DND-41 (cell line): Measurements from ENCODE around the gene EXO1.

Experiments
- ATAC-seq: fragments of 200-7000 bp; cut with Tn5 transposase; 3 replicates; pipeline ENCODE4 v1.9.1; 2021; ENCODE audit warnings: low read depth; ENCODE audit not compliant: insufficient read depth
- DNase-seq: peaks from one replicate; pipeline ENCODE4 v3.0.0-alpha.2; 2020
- H2AFZ ChIP-seq: 2 replicates; pipeline ENCODE4 v1.6.0; 2012; ENCODE audit warnings: low read depth, low read length
- H3K27ac ChIP-seq: 2 replicates; pipeline ENCODE4 v1.5.1; 2012; ENCODE audit warnings: low read length, inconsistent platforms
- H3K27me3 ChIP-seq: fragments of 200-600 bp; sonication (generic); 2 replicates; pipeline ENCODE4 v1.6.0; 2012; ENCODE audit warnings: low read length, mild to moderate bottlenecking, inconsistent platforms; ENCODE audit not compliant: insufficient read depth, poor library complexity
- H3K36me3 ChIP-seq: 2 replicates; pipeline ENCODE4 v1.5.1; 2012; ENCODE audit warnings: low read length, inconsistent platforms; ENCODE audit not compliant: insufficient read depth
- H3K4me1 ChIP-seq: 2 replicates; pipeline ENCODE4 v1.5.1; 2012; ENCODE audit warnings: mild to moderate bottlenecking, low read length; ENCODE audit not compliant: insufficient read depth
- H3K4me2 ChIP-seq: 2 replicates; pipeline ENCODE4 v1.6.0; 2012; ENCODE audit warnings: mild to moderate bottlenecking, moderate library complexity, low read length, inconsistent platforms; ENCODE audit not compliant: insufficient read depth
- H3K4me3 ChIP-seq, 2 experiments: fragments of 200-600 bp in 1 of 2; shearing (Covaris generic) in 1 of 2; 2 replicates each; pipeline ENCODE4 v1.5.1; 2012 to 2016; ENCODE audit warnings: inconsistent platforms in 2 of 2, low read length in 2 of 2, mild to moderate bottlenecking in 2 of 2, low read depth in 1 of 2, moderate library complexity in 1 of 2
- H3K79me2 ChIP-seq: 2 replicates; pipeline ENCODE4 v1.6.0; 2012; ENCODE audit warnings: low read length, inconsistent platforms; ENCODE audit not compliant: insufficient read depth
- H3K9ac ChIP-seq: 2 replicates; pipeline ENCODE4 v1.6.0; 2012; ENCODE audit warnings: low read depth, mild to moderate bottlenecking, inconsistent platforms, low read length, moderate library complexity
- H3K9me3 ChIP-seq: 2 replicates; pipeline ENCODE4 v1.5.1; 2012; ENCODE audit warnings: low read length, moderate library complexity, mild to moderate bottlenecking, inconsistent platforms; ENCODE audit not compliant: insufficient read depth, severe bottlenecking
- H4K20me1 ChIP-seq: 2 replicates; pipeline ENCODE4 v1.6.0; 2012; ENCODE audit warnings: low read length; ENCODE audit not compliant: insufficient read depth
- CTCF ChIP-seq: IDR thresholded peaks from 2 replicates; pipeline ENCODE4 v1.5.1; 2012; ENCODE audit warnings: borderline replicate concordance, low read length, moderate library complexity, mild to moderate bottlenecking; ENCODE audit not compliant: poor library complexity, severe bottlenecking; ENCODE audit errors: extremely low read depth
- EZH2 ChIP-seq: IDR thresholded peaks from 3 replicates; pipeline ENCODE4 v1.6.1; 2012; ENCODE audit warnings: borderline replicate concordance, low read depth, mild to moderate bottlenecking, moderate library complexity, low read length, inconsistent platforms; ENCODE audit not compliant: severe bottlenecking

The EXO1 gene

GRCh38 chr1:241817331-241817792 is 30.6 kb upstream of the EXO1 start:
- Histone ChIP-seq H3K9ac (no peak overlapping the region), H2AFZ (no peak overlapping the region), H3K9me3 (no peaks in the 10 kb centered on the region), H3K36me3 (no peaks in the 10 kb centered on the region), H4K20me1 (no peaks in the 10 kb centered on the region), H3K4me3 (no peak overlapping the region), H3K27me3 (peaks cover 10% of the 10 kb centered on the region), H3K4me2 (no peak overlapping the region), H3K4me1 (no peaks in the 10 kb centered on the region), H3K79me2 (no peaks in the 10 kb centered on the region), H3K27ac (no peak overlapping the region)
- TF ChIP-seq CTCF = no peak
- DNase-seq = no peak
- no peak for ATAC-seq

- H3K27ac ChIP-seq = no peak overlapping the region
- no peaks in the 10 kb centered on the region for H4K20me1 ChIP-seq
- no peaks in the 10 kb centered on the region for H3K4me1 ChIP-seq
- H3K27me3 ChIP-seq = peaks cover 10% of the 10 kb centered on the region
- DNase-seq (no peak), ATAC-seq (no peak)
- H3K4me3 ChIP-seq = no peak overlapping the region
- H3K9me3 ChIP-seq = no peaks in the 10 kb centered on the region
- H3K79me2 ChIP-seq = no peaks in the 10 kb centered on the region
- no peak overlapping the region for H3K4me2 ChIP-seq
- H2AFZ ChIP-seq = no peak overlapping the region
- no peaks in the 10 kb centered on the region for H3K36me3 ChIP-seq
- H3K9ac ChIP-seq = no peak overlapping the region
- TF ChIP-seq EZH2 = no peak
- no peak for TF ChIP-seq CTCF
These were observed 29.9 kb upstream of the EXO1 start for GRCh38 chr1:241817956-241818612.

- no peaks in the 10 kb centered on the region for H3K9me3 ChIP-seq
- H3K79me2 ChIP-seq = no peaks in the 10 kb centered on the region
- H3K27me3 ChIP-seq = peaks cover 10% of the 10 kb centered on the region
- H3K36me3 ChIP-seq = no peaks in the 10 kb centered on the region
- H3K9ac ChIP-seq = no peak overlapping the region
- H3K4me2 ChIP-seq = no peak overlapping the region
- no peak overlapping the region for H3K27ac ChIP-seq
- no peak for ATAC-seq
- TF ChIP-seq EZH2 = no peak
- no peak for TF ChIP-seq CTCF
- no peak overlapping the region for H3K4me3 ChIP-seq
- no peak overlapping the region for H2AFZ ChIP-seq
- no peak for DNase-seq
- no peaks in the 10 kb centered on the region for H3K4me1 ChIP-seq
- H4K20me1 ChIP-seq = no peaks in the 10 kb centered on the region
These were observed 28.6 kb upstream of the EXO1 start for GRCh38 chr1:241819340-241819866.
